PFSK-1 (cell line): ENCODE results near the gene CNTLN.

ENCODE experiments used
- FOXP2 ChIP-seq: optimal IDR thresholded peaks from 2 replicates; pipeline ENCODE3; 2011; ENCODE audit warnings: borderline replicate concordance, control low read depth, inconsistent platforms; ENCODE audit not compliant: insufficient read depth; ENCODE audit errors: extremely low read length, extremely low read depth
- POLR2AphosphoS5 ChIP-seq: IDR thresholded peaks from 2 replicates; pipeline ENCODE4 v1.6.1; 2012; ENCODE audit warnings: low read depth, mild to moderate bottlenecking, control low read depth, low read length, moderate library complexity
- SIN3A ChIP-seq: IDR thresholded peaks from 2 replicates; pipeline ENCODE4 v1.6.1; 2012; ENCODE audit warnings: mild to moderate bottlenecking, low read length, moderate library complexity, borderline replicate concordance; ENCODE audit not compliant: insufficient read depth
- TAF1 ChIP-seq: IDR thresholded peaks from 2 replicates; pipeline ENCODE4 v1.6.1; 2012; ENCODE audit warnings: low read length, control low read depth, borderline replicate concordance; ENCODE audit not compliant: insufficient read depth
- TF ChIP-seq, protein P1 (sequence below), 2 experiments: IDR thresholded peaks; 2 replicates each; pipeline versions ENCODE4 v1.6.1 to v1.8.0; 2011 to 2012; ENCODE audit warnings: low read depth in 2 of 2, low read length in 2 of 2, control low read depth in 1 of 2, inconsistent platforms in 1 of 2, mild to moderate bottlenecking in 1 of 2, moderate library complexity in 1 of 2; ENCODE audit not compliant: insufficient read depth in 1 of 2

Gene CNTLN

DNA sequence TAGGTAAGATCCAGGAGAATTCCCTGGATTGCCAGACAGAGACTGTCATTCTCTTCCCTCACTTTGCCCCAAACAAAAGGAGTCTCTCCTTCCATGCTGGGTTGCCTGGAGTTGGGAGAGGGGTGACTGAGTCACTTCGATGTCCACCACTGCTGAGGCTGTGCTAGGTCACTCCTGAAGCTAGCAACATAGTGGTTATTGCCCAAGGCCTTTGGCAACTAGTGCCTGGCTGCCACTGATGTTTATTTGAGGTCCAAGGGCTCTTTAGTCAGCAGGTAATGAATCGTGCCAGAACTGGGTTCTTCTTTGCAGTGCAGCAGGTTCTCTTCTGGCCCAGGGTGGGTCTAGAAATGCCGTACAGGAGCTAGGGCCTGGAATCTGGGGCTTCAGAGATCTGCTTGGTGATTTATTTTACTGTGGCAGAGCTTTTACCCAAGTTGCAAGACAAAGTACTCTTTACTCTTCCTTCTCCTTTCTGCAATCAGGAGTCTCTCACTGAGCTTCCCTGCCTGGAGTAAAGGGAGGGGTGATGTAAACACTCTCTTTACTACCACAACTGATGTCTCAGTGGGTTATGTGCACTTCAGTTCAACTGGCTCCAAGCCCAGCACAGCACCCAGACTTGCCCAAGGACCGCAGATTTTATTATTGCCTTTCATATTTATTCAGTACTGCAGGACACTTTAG is 288.3 kb downstream of the CNTLN start:
- TF ChIP-seq FOXP2 (no peak), POLR2AphosphoS5 (no peak), TAF1 (no peak), SIN3A (no peak)
- TF ChIP-seq, protein P1, sequence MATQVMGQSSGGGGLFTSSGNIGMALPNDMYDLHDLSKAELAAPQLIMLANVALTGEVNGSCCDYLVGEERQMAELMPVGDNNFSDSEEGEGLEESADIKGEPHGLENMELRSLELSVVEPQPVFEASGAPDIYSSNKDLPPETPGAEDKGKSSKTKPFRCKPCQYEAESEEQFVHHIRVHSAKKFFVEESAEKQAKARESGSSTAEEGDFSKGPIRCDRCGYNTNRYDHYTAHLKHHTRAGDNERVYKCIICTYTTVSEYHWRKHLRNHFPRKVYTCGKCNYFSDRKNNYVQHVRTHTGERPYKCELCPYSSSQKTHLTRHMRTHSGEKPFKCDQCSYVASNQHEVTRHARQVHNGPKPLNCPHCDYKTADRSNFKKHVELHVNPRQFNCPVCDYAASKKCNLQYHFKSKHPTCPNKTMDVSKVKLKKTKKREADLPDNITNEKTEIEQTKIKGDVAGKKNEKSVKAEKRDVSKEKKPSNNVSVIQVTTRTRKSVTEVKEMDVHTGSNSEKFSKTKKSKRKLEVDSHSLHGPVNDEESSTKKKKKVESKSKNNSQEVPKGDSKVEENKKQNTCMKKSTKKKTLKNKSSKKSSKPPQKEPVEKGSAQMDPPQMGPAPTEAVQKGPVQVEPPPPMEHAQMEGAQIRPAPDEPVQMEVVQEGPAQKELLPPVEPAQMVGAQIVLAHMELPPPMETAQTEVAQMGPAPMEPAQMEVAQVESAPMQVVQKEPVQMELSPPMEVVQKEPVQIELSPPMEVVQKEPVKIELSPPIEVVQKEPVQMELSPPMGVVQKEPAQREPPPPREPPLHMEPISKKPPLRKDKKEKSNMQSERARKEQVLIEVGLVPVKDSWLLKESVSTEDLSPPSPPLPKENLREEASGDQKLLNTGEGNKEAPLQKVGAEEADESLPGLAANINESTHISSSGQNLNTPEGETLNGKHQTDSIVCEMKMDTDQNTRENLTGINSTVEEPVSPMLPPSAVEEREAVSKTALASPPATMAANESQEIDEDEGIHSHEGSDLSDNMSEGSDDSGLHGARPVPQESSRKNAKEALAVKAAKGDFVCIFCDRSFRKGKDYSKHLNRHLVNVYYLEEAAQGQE (IDR thresholded peaks at IDR 0.05; ENCODE audit: insufficient read depth in 1 of 2, low read depth in 2 of 2, low read length in 2 of 2) = no peak

DNA sequence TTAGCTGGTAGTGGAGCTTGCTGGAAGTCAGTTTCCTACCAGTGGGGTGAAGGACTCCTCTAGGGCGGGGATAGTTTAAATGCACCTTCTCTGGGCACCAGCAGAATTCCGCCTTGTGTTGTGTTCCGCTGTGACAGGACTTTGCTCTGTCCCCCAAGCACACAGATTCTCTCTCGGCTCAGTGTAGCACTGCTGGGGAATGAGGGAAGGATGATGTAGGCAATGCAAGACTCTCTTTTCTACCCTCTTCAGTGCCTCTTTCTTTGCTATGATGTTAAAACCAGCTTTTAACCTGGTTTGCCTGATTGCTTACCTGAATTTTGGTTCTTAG is 288.8 kb downstream of the CNTLN start:
- TF ChIP-seq, protein P1 (IDR thresholded peaks at IDR 0.05; ENCODE audit: insufficient read depth in 1 of 2, low read depth in 2 of 2, low read length in 2 of 2) = no peak
- TF ChIP-seq FOXP2 = no peak

DNA sequence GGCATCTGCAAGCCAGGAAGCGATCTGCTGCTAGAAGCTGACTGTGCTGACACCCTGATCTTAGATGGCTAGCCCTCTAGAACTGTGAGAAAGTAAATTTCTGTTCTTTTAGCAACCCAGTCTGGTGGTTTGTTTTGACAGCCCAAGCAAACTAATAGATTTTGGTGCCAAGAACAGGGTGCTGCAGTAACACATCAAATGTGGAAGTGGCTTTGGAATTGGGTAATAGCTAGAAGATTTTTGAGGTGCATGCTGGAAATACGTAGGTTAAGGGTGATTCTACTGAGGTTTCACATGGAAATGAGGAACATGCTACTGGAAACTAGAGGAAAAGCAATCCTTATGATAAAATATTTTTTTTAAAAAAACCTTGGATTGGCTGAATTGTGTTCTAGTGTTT is 290.5 kb downstream of the CNTLN start:
- no peak for TF ChIP-seq FOXP2
- TF ChIP-seq SIN3A = no peak
- TF ChIP-seq POLR2AphosphoS5 = no peak
- no peak for TF ChIP-seq TAF1
- TF ChIP-seq, protein P1 (IDR thresholded peaks at IDR 0.05; ENCODE audit: insufficient read depth in 1 of 2, low read depth in 2 of 2, low read length in 2 of 2) = no peak

DNA sequence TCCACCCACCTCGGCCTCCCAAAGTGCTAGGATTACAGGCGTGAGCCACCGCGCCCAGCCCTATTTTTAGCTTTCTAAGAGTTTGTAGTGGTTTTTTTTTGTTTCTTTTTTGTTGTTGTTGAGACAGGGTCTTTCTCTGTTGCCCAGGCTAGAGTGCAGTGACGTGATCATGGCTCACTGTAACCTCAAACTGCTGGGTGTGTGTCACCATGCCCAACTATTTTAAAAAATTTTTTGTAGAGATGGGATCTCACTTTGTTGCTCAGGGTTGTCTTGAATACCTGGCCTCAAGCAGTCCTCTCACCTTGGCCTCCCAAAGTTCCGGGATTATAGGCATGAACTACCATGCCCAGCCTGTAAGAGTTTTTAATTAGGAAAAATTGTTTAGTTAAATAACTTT is 298.7 kb downstream of the CNTLN start:
- TF ChIP-seq FOXP2 (no peak), SIN3A (no peak), POLR2AphosphoS5 (no peak), TAF1 (no peak)
- TF ChIP-seq, protein P1 (IDR thresholded peaks at IDR 0.05; ENCODE audit: insufficient read depth in 1 of 2, low read depth in 2 of 2, low read length in 2 of 2) = no peak

DNA sequence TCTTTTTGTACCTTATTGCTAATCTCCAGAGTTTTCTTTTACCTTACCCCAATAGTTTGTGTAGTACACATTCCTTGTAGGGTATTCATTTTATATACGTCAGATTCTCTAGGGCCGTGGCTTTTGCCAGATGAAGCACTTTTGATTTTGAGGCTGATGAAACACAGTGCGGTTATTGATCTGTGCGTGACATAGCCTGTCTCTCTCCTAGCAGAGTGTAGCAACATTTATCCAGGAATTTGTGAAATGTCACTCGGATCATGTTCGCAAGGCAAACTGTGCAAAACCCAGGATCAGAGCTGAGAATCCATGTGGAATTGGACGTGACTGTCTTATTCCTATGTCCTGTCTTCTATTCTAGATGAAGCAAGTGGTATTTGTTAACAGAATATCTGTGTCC is 302.0 kb downstream of the CNTLN start:
- TF ChIP-seq TAF1 = no peak
